ENCODE data around the gene CSK.
A peak's percentile ranks its signal among the peaks of the same experiment; 100 is the strongest.

The CSK gene

GRCh38 chr15:74843445-74843828 lies 61.6 kb downstream of the CSK start:
- no peak for DNase-seq (ENCODE audit: low read depth)

GRCh38 chr15:74843891-74844299 lies 62.0 kb downstream of the CSK start:
- DNase-seq (ENCODE audit: low read depth): no peak

GRCh38 chr15:74844319-74845207 lies 62.7 kb downstream of the CSK start:
- DNase-seq (ENCODE audit: low read depth): no peak

- peak; percentile 37 for DNase-seq (ENCODE audit: low read depth)
Observed at GRCh38 chr15:74845208-74845568, 63.3 kb downstream of the CSK start.

GRCh38 chr15:74845581-74845980 lies 63.7 kb downstream of the CSK start:
- DNase-seq (ENCODE audit: low read depth): no peak

GRCh38 chr15:74847432-74847831 lies 65.6 kb downstream of the CSK start:
- DNase-seq (ENCODE audit: low read depth): no peak

GRCh38 chr15:74850393-74850792 lies 68.5 kb downstream of the CSK start:
- no peak for DNase-seq (ENCODE audit: low read depth)

- no peak for DNase-seq (ENCODE audit: low read depth)
Observed at GRCh38 chr15:74851960-74852359, 70.1 kb downstream of the CSK start.
